Activated T-cell treated with anti-CD3 and anti-CD28 coated beads, Interleukin-2, amount 50 U/mL, for 48 hours (primary cell): Measurements from ENCODE around the gene BBS9.
"Not testable (repeated sequence)": the region's sequence is repeated elsewhere in the genome, so short reads cannot be mapped to it uniquely, and the experiment has no call there.

Experiments
- DNase-seq, 2 experiments: peaks; one replicate each; pipeline ENCODE4 v3.0.0-alpha.2; 2020

BBS9 gene

GRCh38 chr7:33201821-33202220 lies 72.5 kb downstream of the BBS9 start:
- DNase-seq = no peak

GRCh38 chr7:33210958-33211357 lies 81.6 kb downstream of the BBS9 start:
- DNase-seq = no peak

DNA sequence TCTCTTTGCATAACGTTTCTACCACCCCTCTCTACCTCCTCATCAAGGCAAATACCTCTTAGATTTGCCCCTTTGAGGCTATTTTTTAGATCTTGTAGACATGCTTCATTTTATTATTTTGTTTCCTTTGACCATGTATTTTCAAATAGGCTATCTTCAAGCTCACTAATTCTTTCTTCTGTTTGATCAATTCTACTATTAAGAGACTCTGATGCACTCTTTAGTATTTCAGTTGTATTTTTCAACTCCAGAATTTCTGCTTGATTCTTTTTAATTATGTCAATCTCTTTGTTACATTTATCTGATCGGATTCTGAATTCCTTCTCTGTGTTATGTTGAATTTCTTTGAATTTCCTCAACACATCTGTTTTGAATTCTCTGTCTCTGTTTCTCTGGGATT lies 82.8 kb downstream of the BBS9 start:
- DNase-seq = no peak

- DNase-seq = no peak
These were observed 86.6 kb downstream of the BBS9 start for GRCh38 chr7:33215992-33216391.

GRCh38 chr7:33217595-33217994 lies 88.2 kb downstream of the BBS9 start:
- no peak for DNase-seq

GRCh38 chr7:33218841-33219535 lies 89.6 kb downstream of the BBS9 start:
- DNase-seq = not testable (repeated sequence)

- DNase-seq = no peak
These were observed 90.9 kb downstream of the BBS9 start for GRCh38 chr7:33220231-33220630.

- no peak for DNase-seq
These were observed 92.0 kb downstream of the BBS9 start for GRCh38 chr7:33221390-33221789.

DNA sequence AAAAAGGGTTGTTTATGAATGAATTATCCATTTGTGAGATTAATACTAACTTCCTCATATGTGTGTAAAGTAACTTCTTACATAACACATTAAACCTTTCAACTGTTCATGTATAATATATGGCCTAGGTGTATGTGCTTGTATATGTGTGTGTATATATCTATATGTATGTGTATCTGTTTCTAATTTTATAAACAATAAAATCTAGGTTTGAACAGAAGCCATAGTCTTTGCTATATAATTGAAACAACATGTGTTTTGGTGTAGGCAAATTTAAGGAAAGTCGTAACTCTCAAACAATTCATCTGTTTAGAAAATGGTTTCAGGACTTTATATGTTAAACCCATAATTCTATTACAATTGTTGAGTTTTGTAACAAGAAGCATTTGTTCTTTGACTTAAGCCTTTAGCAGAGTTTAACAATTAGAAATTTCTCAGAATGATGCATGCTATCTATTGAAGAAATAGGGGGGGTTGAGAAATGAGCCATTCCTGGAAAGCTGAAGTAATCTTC lies 103.3 kb downstream of the BBS9 start:
- DNase-seq = no peak

DNA sequence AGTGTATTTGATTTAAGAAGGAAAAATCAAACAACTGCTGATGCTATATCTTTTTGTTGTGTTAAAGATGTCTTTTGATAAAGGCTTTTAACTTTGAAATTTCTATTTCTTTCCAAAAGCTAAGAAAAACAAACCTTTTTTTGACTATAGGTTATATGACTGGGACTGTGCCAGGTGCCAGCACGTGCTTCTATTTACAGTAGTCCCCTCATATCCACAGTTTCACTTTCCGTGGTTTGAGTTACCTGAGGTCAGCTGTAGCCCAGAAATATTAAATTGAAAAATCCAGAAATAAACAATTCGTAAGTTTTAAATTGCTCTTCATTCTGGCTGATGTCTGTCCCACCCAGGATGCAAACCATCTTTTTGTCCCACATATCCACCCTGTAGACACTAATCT lies 104.3 kb downstream of the BBS9 start:
- no peak for DNase-seq

DNA sequence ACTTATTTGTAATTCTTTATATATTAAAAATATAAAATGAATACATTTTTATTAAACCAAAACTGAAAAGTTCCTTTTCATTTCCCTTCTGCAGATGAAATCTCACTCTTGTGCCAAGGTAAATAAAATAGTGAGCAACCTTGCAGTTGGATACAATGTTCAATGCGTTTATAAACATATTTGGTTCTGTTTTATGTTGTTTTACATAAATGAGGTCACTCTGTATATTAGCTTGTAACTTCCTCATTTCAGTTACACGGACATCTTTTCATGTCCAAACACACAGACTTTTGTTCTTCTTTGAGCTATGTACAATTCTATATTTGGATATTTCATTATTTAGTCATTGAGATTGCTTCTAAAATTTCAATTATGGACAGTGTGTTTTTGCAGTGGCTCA lies 107.7 kb downstream of the BBS9 start:
- DNase-seq = no peak

DNA sequence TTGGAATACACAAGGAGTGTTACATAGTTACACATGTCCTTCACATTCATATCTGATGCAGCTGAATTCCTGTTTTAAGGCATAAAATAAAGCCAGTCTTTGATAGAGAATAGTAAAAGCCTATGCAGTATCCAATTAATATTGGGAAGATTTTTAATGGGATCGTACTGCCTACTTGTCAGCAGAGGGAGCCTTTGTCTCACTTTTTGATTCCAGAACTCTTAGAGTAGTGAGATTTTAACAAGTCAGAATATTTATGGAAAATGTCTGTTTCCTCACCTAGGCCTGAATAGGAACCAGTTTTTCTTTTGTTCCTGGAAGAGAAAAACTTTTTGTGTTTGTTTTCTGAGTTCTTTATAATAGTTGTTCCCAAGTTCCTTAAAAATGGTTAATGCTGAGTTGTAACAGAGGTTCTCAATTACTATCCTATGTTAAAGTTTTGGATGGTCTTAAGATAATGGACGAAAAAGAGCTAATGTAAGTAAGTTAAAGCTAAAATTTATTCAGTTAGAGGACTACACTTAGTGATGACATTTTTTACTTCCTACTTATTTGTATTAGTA lies 114.0 kb downstream of the BBS9 start:
- no peak for DNase-seq

DNA sequence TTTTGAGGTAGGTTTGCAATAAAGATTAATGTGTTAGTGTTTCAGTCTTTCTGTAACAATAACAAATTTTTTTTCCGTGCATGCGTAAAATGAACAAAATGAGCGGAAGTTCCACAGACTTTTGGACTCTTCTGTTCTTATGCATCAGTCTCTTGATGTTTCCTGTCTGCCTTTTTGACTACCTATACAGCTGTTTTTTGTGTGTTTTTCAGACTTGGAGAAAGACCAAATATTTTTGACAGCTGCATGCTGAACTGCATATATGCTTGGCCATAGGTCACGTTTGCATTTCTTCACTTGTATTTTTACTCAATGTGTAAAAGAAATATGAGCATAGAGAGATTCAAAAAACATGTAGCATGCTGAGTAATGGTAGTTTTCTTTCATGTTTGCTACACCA lies 119.3 kb downstream of the BBS9 start:
- DNase-seq = no peak

GRCh38 chr7:33250421-33250871 lies 121.1 kb downstream of the BBS9 start:
- no peak for DNase-seq

GRCh38 chr7:33251301-33251700 lies 121.9 kb downstream of the BBS9 start:
- DNase-seq = no peak

- no peak for DNase-seq
These were observed 129.2 kb downstream of the BBS9 start for GRCh38 chr7:33258491-33258951.

DNA sequence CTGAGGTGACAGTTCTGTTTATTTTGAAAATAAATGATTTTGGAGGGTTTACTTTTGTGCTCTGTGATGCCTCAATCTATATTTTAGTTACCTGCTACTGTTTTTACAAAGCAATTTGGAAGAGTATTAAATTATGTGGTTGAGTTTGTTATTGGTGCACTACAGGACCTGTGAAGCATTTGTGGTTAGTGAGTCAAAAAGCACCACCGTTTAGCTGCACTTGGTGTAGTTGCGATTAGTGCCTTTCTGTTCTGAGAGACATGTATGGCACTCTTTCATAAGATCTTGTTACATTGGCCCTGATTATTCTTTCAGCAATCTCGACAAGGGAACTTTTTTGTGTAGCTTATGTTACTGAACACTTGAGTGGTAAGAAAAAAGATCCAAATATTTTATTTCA lies 132.2 kb downstream of the BBS9 start:
- DNase-seq = no peak

DNA sequence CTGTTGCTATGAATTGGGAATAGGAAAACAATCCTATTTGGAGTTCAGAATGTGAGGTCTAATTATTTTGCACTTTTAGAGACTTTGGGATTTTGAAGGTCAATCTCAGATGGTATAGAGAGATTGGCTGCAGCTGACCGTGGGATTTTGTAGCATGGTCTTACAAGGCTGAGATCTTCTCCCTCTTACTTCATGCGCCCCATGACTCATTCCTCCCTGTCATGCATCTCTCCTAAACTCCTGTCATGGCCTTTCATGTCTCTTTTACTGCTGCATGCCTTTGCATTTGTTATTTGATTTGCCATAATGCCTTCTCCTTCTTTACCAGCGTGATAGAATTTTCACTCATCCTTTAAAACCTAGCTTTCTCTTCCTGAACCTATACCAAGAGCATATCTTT lies 133.1 kb downstream of the BBS9 start:
- no peak for DNase-seq

DNA sequence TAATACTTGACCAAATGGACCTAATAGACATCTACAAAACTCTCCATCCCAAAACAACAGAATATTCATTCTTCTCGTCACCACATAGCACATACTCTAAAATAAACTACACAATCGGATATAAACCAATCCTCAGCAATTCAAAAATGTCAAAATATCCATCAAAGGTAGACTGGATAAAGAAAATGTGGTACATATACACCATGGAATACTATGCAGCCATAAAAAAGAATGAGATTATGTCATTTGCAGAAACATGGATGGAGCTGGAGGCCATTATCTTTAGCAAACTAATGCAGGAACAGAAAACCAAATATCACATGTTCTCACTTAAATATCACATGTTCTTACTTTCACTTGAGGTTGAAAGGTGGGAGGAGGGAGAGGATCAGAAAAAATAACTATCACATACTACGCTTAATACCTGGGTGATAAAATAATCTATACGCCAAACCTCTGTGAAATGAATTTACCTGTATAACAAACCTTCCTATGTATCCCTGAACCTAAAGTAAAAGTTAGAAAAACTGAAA lies 142.5 kb downstream of the BBS9 start:
- DNase-seq = not testable (repeated sequence)

DNA sequence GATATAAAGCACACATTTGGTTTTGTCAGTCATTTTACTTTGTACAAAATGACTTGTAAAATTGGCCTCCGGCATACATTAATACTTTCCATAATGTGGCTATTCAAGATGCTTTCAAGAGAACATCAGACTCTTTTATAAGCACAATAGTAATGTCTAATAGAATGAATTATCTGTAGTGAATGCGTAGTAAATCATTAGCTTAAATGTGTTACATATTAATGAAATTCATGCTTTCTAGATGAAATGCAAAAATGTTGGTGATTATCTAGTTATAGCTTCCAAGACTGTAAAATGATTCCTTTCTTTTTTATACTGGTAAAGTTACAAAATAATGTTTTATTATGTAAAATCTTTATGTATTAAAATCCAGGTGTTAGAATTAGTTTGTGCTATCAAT lies 144.0 kb downstream of the BBS9 start:
- DNase-seq = no peak

GRCh38 chr7:33276325-33276724 lies 147.0 kb downstream of the BBS9 start:
- no peak for DNase-seq

DNA sequence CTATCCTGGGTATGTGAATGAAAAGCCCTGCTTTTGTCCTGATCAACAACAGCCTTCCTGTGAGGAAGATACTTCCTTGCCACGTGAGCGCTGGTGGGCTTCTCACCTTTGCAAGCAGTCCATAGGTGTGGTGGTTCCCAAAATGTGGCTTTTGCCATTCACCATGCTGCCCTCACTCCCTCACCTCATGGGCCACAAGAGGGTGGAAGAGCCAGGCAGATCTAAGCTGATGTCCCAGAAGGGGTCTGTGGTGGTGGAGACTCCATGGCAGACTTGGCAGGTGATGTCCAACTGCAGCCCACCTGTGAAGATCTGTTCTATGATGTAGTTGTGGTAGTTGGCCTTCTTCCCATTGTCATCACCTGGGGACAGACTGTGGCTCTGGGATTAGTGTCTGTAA lies 147.4 kb downstream of the BBS9 start:
- no peak for DNase-seq

DNA sequence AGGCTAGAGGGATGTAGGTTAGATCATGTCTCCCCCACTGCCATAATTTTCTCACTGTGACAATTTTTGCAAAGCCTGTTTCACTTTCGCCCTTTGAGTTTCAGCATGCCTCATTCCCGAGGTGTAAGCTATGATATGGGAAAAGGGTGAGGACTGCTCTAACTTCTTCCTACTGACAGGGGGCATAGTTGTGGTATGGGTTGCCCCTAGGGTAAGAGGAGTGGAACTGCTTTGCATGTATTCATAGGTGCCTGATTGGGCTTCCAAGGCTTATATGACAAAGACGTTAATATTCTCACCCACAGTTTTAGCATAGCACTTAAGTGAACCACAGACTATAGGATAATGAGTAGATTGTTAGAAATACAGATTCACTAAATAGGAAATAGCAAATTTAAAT lies 148.7 kb downstream of the BBS9 start:
- DNase-seq = no peak

GRCh38 chr7:33286501-33286900 lies 157.1 kb downstream of the BBS9 start:
- no peak for DNase-seq
